Breast epithelium (tissue), 3 donors: ENCODE data around the gene DHX32.

Source experiments
- POLR2A ChIP-seq: fragments of 450-650 bp; IDR thresholded peaks from one replicate; pipeline ENCODE4 v1.6.1; 2016; ENCODE audit warnings: antibody characterized with exemption, mild to moderate bottlenecking, moderate library complexity
- TF ChIP-seq, protein P1 (sequence below), 3 donors: fragments of 450-650 bp; IDR thresholded peaks; one replicate each; pipeline ENCODE4 v1.5.1; 2016 to 2017; ENCODE audit warnings: antibody characterized with exemption in 3 of 3, mild to moderate bottlenecking in 3 of 3, moderate library complexity in 3 of 3

- TF ChIP-seq, protein P1, sequence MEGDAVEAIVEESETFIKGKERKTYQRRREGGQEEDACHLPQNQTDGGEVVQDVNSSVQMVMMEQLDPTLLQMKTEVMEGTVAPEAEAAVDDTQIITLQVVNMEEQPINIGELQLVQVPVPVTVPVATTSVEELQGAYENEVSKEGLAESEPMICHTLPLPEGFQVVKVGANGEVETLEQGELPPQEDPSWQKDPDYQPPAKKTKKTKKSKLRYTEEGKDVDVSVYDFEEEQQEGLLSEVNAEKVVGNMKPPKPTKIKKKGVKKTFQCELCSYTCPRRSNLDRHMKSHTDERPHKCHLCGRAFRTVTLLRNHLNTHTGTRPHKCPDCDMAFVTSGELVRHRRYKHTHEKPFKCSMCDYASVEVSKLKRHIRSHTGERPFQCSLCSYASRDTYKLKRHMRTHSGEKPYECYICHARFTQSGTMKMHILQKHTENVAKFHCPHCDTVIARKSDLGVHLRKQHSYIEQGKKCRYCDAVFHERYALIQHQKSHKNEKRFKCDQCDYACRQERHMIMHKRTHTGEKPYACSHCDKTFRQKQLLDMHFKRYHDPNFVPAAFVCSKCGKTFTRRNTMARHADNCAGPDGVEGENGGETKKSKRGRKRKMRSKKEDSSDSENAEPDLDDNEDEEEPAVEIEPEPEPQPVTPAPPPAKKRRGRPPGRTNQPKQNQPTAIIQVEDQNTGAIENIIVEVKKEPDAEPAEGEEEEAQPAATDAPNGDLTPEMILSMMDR (IDR thresholded peaks at IDR 0.05), result no peak
- no peak for TF ChIP-seq POLR2A
Observed at GRCh38 chr10:125882596-125882995, 1.5 kb upstream of the DHX32 start.
